ENCODE data around the gene SEPTIN5.

Gene SEPTIN5

DNA sequence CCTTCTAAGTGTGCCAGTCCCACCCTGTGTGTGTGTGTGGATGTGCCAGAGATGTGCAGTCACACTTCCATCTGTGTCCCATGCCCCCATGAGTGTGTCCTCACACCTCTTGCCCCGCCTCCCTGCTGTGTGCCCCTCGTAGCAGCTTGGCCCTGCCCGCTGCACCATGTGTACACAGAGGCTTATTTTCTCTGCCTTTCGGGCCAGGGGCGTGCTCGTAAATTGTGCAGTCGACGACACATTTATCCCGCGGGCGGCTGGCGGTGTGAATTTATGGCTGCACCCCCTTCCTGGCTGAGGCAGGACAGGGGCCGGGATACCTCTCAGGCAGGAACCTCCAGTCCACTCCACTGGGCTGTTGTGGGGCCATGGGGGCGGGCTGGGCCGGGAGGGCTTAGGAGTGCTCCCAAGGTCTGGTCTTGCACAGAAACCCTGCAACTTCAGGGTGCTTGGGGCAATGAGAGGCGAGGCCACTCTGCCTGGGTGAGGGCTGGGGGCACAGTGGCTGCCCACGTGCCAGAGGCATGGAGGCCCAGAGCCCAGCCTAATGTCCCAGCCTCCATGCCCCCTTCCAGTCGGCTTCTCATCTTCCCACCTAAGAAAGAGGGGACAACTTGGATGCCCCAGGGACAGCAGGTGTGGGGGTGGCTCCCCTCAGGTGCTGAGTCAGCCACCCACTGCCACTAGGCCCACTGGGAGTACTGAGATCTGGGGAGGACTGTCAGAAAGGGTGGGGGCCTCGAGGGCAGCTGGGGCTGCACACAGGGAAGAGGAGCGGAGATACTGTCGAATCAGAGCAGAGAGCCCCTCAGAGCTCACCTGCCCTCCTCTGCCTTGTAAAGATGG, 21.6 kb downstream of the SEPTIN5 start:
- no peak for DNase-seq

DNA sequence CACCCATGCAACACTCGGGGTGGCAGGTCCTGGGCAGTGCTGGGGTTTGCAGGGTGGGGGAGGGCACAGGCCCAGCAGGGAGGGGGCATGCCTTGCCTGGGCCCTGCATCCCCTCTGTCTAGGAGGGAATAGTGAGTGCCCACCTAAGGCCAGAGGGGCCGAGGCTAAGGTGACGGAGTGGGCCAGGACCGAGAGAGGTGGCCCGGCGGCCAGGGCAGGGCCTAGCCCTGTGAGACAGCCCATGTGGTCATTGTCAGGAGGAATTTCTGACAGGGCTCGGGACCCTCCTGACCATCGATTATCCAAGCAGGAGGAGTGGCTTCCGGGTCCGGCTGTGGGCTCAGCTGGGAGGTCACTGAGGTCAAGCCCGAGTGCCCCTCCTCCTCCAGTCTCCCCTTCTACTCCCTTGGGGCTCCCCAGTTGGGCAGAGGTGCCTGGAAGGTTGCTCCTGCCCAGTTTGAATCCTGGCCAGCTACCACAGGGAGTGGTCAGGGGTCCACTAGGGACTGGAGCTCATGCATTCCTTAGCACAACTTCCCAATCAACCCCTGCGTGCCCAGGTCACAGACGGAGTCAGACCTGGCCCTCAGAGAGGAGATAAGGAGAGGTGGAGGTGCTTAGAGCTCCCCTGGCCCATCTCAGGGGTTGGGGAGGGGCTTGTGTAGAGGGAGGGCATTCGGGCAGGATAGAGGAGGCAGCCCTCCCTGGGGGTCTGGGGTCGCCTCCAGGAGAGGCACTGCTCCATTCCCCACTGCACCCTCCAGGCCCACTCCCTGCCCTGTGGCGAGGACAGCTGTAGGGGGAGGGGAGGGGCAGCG, 23.8 kb downstream of the SEPTIN5 start:
- no peak for DNase-seq

DNA sequence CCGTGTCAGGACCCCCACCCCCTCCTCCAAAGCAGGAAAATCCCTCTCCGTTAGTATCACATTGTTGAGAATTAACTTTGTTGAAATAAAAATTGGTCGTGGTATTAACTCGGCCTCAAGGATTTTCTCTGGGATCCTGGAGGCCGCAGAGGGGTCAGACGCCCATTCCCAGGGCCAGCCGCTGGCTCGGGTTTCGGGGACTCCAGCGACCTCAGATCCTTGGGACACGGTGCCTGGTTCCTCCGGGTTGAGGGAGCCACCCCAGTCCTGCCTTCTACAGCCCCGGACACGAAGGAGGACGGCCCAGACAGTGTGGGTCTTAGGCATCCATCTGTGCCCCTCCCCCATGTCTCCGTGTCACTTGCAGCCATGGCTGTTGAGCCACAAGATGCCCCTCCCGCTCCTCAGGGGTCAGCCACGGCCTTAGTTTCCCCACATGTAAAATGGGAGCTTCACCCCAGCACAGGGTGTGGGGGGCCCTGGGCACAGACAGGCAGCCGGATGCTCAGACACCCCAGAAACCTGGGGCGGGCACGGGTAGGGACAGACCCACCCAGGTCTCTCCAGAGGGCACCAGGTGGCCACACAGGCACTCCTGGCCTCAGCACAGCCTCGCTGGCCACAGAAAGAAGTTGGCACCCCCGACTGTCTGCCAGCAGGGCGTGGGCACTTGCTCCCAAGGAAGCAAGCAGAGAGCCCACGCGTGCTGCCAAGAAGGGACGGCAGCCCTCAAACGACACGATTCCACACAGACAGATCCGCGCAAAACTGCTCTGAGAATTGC, 24.6 kb downstream of the SEPTIN5 start:
- no peak for DNase-seq

DNA sequence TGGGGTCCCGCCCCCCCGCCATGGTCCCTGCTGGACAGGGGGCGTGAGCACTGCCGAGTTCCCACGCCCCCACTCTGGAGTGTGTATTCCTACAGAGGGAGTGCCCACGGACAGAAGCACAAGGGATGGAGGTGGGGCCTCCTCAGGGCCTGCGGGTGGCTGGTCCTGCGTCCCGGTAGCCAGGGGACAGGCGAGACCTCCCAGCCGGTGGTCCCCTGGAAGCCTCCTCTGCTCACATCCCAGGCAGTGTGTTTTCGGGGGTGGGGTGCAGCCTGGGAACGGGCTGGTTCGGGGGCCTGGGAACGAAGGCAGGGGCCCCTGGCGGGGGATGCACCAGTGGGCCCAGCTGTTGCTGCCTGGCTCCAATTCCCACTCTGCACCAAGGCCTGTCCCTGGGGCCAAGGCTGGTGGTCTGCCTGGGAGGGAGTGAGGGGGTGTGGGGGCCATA, 25.2 kb downstream of the SEPTIN5 start:
- DNase-seq, result no peak

DNA sequence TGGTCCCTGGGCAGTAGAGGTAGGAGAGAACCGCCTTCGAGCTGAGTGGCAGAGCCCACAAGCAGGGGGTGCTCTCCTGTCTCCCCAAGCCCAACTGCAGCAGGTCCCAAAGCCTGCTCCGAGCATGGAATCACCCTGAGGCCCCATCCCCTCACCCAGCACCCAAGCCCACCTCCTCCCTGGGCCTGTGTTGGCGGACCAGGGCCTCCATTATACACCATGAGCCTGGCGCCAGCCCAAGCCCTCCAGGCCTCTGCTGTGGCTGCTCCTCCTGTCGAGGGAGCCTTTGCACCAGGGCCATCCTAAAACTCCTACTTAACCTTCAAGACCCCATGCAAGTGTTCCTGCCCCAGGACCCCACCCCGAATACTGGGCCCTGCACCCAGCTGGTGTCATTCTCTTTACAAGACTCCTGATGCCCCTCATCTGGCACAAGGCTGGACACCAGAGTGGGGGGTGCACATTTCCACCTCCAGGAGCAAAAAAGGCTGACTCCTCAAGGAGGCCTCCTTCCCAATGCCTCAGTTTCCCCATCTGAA, 25.7 kb downstream of the SEPTIN5 start:
- DNase-seq, result no peak

DNA sequence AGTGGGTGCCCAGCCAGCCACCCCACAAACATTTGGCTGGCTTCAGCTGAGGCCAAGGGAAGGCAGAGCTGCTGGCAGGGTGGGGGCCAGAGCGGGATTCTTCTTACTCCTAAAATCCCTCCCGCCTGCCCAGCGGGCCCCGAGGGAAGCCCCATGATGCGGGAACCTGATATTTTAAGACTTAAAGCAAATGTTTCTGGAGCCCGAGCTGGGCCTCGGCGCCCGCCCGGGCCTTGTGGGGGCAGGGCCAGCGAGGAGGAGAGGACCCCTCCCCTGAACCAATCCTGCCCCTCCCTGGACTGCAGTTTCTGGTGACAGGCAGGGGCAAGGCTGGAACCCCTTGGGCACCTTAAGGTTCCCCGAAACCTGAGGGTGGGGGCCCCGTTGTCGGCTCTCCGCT, 26.3 kb downstream of the SEPTIN5 start:
- DNase-seq, result no peak

DNA sequence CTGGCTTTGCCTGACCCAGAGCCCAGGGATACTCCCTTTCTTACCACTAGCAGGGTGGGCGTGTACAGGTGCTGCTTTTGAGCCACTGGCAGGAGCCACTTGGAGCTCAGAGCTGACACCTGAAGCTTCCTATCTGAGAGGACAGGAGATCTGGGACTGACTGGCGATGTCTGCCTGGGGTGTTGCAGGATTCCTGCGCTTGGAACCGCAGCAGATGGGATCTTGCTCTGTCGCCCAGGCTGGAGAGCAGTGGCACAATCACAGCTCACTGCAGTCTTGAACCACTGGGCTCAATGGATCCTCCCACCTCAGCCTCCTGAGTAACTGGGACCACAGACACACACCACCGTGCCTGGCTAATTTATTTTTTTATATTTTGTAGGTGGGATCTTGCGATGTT, 26.8 kb downstream of the SEPTIN5 start:
- no peak for DNase-seq

DNA sequence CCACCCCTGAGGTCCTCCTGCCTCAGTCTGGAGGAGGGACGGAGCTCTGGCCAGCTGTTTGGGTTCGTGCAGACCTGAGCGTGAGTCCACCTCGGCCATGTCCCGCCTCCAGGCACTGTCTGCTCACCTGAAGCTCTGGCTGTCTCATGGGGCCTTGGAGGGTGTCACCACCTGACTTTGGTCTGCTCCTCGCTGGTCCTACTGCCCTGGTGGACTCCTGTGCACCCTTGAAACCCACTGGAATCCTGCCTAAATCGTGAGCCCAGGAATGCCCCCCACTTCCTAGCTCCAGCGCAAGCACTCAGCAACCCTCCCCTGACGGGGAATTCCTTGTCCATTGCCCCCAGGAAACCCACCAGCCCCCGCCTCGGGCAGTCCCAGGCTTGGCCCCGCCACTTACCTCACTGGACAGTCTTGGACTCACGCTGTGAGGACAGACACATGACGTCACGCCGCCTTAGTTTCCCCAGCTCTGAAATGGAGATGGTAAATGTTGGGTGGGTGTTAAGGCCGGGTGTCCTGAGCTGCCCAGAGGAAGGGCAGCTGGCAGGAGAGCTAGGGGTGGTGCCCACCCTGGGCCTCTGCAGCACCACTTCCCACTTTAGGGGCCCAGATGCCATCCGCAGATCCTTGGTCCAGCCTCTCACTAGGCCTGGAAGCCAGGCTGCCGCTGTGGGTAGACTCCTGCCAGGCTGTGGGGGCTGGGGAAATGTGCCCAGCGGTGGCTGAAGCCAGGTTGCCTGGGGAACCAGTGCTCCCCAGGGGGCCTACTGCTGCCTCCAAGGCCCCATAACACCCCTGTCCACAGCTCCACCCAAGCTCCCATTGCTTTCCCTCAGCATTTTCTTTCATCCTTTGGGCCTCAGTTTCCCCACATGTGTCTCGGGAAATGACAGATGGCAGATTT, 28.1 kb downstream of the SEPTIN5 start:
- DNase-seq, result no peak

DNA sequence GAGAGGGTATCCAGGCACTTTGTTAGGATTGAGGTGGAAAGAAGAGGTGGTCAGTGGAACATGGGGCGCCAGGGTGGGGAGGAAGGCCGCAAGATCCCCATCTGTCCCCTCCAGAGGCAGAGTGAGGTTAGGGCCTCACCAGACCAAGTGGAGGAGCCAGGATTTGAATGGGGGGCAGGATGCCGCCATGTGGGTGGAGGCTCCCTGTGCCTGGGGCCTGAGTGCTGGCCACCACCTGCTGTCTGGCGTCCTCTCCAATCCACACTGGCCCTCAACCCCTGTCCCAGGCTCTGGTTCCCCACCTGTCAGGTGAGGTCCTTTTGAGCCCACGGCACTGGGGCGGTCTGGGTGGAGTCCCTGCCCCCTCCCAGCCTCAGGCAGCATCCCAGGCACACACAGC, 28.8 kb downstream of the SEPTIN5 start:
- DNase-seq, result no peak

DNA sequence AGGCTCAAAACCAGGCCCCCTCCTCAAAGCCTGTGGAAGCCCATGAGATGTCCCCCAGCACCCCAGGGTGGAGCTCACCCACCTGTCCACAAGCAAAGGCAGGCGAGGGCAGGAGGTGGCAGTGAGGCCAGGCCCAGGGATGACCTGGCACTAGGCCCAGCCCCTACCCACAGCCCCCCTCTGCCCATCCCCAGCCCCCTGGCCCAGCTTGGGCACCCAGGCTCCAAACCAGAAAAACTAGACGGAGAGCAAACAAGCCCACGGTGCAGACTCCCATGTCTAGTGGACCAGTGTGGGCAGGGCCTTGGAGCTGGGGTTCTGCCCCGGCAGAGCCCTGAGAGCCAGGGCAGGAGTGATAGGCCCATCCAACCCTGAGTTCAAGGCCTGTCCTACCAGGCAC, 29.3 kb downstream of the SEPTIN5 start:
- DNase-seq, result no peak

DNA sequence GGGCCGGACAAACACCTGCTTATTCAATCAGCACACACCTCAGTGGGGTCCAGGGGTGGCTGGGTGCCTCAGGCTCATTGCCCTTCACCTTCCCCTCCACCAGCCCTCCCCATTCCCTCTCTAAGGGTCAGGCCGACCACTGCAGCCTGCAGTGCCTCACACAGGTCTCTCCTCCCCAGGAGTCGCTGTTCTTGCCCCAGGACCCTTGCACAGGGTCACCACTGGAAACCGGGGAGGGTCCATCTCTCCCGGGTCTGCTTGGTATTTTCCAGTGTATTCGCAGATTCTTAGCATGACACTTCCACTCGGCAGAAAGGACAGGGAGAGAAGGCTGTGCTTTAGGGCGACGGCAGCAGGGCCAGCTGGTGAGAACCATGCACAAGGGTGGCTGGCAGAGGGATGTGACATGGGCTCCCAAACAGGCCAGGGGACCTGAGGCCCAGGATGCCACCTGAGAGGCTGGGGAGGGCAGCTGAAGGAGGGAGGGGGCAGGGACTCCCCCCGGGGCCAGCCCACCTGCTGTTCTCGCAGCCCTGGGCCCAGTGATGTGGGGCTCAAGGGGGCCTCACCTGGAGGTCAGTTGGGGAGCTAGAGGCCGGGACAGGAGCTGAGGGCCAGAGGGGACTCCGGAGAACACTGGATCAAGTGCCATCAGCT, 30.2 kb downstream of the SEPTIN5 start:
- no peak for DNase-seq

DNA sequence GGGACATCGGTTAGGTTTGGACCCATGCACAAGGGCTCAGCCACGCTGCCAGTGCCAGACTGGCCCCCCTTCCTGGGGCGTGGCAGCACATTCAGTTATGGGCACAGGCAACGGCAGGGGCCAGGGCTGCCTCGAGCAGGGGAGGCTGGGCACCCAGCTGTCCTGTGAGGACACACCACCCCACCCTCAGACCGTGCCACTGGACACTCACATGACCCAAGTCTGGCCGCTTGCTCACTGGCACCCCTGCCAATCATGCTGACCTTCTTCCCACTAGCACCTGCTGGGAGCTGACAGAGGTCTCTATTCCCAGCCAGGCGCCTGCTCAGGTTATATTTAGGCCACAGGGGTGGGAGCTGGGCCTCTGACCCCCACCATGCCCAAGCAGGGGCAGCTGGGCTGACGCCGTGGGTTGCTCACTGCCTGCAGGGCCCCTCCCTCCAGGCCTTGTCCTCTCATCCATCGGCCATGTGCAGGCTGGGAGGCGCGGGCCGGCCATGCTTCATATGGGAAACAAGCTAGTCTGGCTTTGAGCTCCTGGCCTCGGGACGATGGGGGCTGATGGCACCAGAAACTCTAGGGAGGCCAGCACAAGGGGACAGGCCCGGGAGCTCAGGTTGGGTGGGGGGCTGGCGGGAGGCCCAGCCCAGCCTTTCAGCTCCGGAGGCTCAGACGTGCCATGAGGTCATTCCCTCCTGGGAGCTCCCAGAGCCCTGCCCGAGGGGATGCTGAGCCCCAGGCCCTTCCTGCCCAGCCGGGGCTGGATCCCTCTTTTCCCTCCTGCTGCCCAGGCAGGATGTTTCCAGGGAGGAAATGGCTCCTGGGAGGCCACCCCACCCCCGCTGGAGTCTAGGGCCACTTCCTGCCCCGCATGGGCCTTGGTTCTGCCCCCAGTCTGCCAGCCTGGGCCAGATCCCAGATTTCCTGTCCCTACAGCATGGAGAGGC, 31.1 kb downstream of the SEPTIN5 start:
- no peak for DNase-seq

DNA sequence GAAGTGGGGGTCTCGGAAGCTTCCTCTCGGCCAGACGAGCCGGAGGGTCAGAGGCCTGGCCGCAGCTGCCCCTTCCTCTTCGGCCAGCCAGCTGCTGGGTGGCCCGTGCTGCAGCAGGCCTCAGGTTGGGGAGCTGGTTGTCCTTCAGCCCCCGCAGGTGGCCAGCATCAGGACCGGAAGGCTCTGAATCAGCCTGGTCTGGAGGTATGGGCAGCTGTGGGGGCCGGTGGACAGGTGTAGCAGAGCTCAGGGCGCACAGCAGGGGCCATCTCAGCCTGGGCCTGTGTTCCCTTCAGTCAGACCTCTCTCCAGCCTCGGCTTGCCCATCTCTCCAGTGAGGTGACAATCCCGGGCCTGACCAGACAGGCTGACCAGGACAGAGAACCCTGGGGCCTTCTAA, 32.4 kb downstream of the SEPTIN5 start:
- DNase-seq, result no peak

DNA sequence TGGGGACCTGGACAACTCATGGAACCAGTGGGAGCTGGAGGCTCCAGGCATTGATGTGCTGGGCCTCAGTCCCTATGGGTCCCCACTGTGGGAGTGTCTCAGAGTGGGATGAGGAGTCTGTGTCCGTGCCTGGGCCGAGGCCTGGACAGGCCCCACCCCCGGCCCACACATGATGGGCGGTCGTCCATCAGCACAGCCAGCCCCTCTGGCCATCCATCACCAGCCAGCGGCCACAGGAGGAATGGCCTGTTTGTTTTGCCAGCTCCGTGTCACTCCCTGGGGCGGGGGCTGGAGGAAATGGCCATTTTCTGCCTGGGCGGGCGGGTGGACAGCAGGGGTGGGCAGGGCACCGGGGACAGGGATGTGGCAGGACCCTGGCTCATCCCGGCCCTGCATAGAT, 33.2 kb downstream of the SEPTIN5 start:
- no peak for DNase-seq

DNA sequence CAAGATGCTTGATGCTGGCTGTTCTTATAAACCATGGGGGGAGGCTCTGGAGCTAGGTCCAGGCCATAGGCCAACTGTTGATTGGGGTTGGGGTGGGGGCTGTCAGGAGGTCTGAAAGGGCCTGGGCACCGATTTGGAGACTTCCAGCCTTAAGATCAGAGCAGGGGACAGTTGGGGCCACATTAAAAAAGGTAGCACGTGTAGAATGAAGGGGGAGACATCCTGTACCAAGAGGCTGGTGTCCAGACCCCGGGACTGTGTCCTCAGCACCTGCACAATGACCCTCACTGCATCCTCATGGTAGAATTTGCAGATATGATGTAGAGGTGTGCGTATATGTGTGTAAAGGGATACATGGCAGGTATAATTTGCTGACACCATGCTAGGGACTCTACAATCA, 33.8 kb downstream of the SEPTIN5 start:
- DNase-seq, result no peak

DNA sequence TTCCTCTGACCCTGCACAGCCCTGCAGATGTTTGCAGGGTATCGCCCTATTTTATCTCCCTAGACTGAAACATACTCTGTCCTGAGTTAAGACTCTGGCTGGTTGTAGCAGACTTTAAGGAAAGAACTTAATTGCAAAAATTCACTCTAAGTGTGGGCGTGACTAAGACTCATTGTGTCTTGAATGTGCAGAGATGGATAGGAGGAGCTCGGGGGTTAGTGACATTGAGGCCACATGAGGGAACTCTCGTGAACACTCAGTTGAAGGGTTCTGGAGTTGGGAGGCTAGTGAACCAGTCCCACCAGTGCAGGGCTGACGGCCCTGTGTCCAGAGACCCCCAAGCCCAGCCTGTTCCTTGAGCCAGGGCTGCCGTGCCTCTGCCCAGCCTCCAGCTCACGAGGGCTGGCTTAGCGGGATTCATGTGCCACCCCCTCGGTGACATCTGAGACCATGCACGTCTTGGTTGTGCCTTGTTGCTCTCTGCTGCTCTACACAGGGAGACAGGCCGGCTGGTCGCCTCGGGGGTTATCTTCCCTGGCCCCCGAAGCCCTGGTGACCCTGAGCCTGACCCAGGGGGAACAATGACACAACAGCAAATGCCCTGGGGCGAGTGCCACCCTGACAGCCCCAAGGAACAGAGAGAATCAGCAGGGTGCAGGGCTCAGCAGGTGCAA, 34.8 kb downstream of the SEPTIN5 start:
- no peak for DNase-seq

DNA sequence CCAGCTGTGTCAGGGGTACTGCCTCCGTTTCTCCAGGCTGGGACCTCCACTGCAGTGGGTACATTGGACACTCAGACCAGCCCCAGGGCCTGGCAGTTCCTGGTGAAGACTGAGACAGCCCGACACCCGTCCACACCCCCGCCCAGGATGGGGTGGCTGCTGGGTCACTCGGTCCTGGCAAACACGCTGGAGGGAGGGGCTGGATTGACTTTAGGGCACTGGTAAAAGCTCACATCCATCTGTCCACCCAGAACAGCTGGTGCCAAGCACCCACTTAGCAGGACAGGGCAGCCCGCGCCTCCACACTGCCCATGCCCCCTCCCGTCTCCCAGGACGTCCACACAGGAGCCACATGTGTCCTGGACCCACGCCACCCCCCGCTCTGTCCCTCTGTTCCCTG, 35.6 kb downstream of the SEPTIN5 start:
- no peak for DNase-seq

DNA sequence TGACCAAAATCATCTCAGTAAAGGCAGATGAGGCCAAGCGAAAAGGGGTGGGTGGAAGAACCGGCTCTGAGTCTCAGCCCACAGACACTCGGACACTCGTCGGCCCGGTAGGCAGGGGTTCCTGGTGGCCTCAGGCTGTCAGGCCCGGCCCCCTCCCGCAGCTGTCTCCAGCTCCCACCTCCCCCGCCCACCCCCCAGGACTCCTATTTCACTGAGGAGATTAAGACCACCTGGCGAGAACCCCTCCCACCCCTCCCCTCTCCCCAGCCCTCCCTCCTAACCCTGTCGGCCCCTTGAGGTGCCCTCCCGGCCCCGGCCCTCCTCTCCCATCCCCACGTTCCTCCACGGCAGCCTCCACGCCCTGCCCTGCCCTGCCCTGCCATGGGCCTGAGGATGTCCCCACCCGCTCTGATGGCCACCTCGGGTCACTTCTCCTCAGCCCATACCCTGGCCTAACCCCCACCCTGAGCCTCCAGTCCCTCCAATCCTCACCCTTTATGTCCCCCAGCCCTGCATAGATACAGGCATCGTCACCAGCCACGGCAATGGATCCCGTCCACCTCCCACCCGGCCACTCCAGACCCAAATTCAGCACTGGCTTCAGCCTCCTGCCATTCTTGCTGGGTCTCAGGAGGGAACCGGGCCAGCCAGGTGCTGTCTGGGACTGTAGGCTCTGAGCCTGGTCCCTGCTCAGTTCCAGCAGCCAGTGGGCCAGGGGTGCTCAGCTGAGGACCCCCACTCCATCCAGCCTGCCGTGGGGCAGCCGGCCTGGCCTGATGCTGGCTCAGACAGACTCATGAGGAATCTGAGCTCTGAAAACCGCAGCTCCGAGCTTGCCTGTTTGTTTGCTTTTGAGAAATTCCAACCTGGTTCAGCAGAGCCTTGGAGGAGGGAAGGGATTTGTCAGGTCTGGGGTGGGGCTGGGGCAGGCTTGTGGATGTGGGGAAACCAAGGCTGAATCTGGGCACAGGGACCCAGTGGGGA, 36.5 kb downstream of the SEPTIN5 start:
- DNase-seq, result no peak
